Panc1 (cell line): Measurements from ENCODE around the gene MECR. TPM values are rescaled to one million over a fixed set of nuclear protein-coding genes. Genes with fewer than 3 reads are reported as not detected.
"Not testable (repeated sequence)": the region's sequence is repeated elsewhere in the genome, so short reads cannot be mapped to it uniquely, and the experiment has no call there.

Source experiments
- ATAC-seq: fragments of 200-7000 bp; cut with Tn5 transposase; 2 replicates; pipeline ENCODE4 v1.9.1; 2020; ENCODE audit warnings: mild to moderate bottlenecking, moderate library complexity
- BruUV-seq: library from RNA; stranded (reverse); fragments of 400-500 nt; replicated peaks from 2 replicates; lab custom pipeline; 2021; lab: Mats Ljungman, UMichigan
- CTCF ChIA-PET: fragments of 300-600 bp; sonication (Branson Sonifier 250); formaldehyde crosslinking; loops from one replicate; lab custom pipeline; 2022; ENCODE audit warnings: antibody characterized with exemption; lab: Charles Lee
- POLR2A ChIA-PET: fragments of 300-600 bp; sonication (Branson Sonifier 250); formaldehyde crosslinking; loops from one replicate; lab custom pipeline; 2022; ENCODE audit warnings: antibody characterized with exemption; lab: Charles Lee
- DNase-seq: peaks from one replicate; pipeline ENCODE4 v3.0.0-alpha.2; 2010; ENCODE audit warnings: low read depth, low spot score
- H3K27ac ChIP-seq: 2 replicates; pipeline ENCODE4 v1.5.1; 2011; ENCODE audit warnings: mild to moderate bottlenecking, low read length, inconsistent platforms
- H3K27me3 ChIP-seq: fragments of 200-500 bp; sonication (Bioruptor generic); 2 replicates; pipeline ENCODE4 v1.6.0; 2014; ENCODE audit warnings: low read length, inconsistent platforms; ENCODE audit not compliant: control insufficient read depth, insufficient read depth
- H3K36me3 ChIP-seq: fragments of 200-500 bp; sonication (Bioruptor generic); 2 replicates; pipeline ENCODE4 v1.5.1; 2014; ENCODE audit warnings: inconsistent platforms, mild to moderate bottlenecking, low read length, moderate library complexity; ENCODE audit not compliant: control insufficient read depth, insufficient read depth
- H3K4me1 ChIP-seq: 2 replicates; pipeline ENCODE4 v1.5.1; 2011; ENCODE audit warnings: inconsistent platforms, mild to moderate bottlenecking, low read length, moderate library complexity; ENCODE audit not compliant: control insufficient read depth, insufficient read depth
- H3K4me3 ChIP-seq, 2 experiments: 2 replicates each; pipeline ENCODE4 v1.5.1; 2011 to 2012; ENCODE audit warnings: low read depth in 2 of 2, low read length in 2 of 2, mild to moderate bottlenecking in 2 of 2, inconsistent platforms in 1 of 2, moderate library complexity in 1 of 2
- H3K9me3 ChIP-seq: fragments of 200-500 bp; sonication (Bioruptor generic); 2 replicates; pipeline ENCODE4 v1.5.1; 2014; ENCODE audit warnings: low read depth, mild to moderate bottlenecking, inconsistent platforms, low read length, moderate library complexity; ENCODE audit not compliant: control insufficient read depth, insufficient read depth
- POLR2AphosphoS5 ChIP-seq: IDR thresholded peaks from 2 replicates; pipeline ENCODE4 v1.6.1; 2012; ENCODE audit warnings: mild to moderate bottlenecking, low read depth, low read length, moderate library complexity
- REST ChIP-seq, 2 experiments: IDR thresholded peaks; 2 replicates each; pipeline ENCODE4 v1.6.1; 2011 to 2012; ENCODE audit warnings: low read depth in 2 of 2, control low read depth in 1 of 2, low read length in 1 of 2, mild to moderate bottlenecking in 1 of 2, moderate library complexity in 1 of 2; ENCODE audit not compliant: insufficient read depth in 1 of 2
- SIN3A ChIP-seq: IDR thresholded peaks from 2 replicates; pipeline ENCODE4 v1.6.1; 2012; ENCODE audit warnings: low read depth, mild to moderate bottlenecking, low read length, moderate library complexity, borderline replicate concordance; ENCODE audit not compliant: insufficient read depth
- TCF7L2 ChIP-seq: IDR thresholded peaks from 2 replicates; pipeline ENCODE4 v1.6.1; 2011; ENCODE audit warnings: mild to moderate bottlenecking, low read depth, low read length, inconsistent platforms
- in situ Hi-C: cut with HindIII; loops from 2 replicates; pipeline ENCODE4 v1.10.0; 2016; ENCODE audit warnings: low sequenced_read_pairs, low pct_unique_long_range_greater_than_20kb
- intact Hi-C: fragments of 100-400 bp; cut with micrococcal nuclease; formaldehyde crosslinking; loops from one replicate; pipeline ENCODE4 v1.10.0; 2022; ENCODE audit not compliant: unreplicated experiment
- total RNA-seq: library from RNA; stranded (reverse); gene quantifications from one replicate; pipeline ENCODE4 v1.2.1, GENCODE V29; 2021; ENCODE audit not compliant: unreplicated experiment
- TF ChIP-seq, protein P1 (sequence below): fragments of 450-650 bp; IDR thresholded peaks from 2 replicates; pipeline ENCODE4 v1.5.1; 2017; ENCODE audit warnings: mild to moderate bottlenecking

The MECR gene
- total RNA-seq, 1 experiment from 2014 or later = 25.7 TPM

DNA sequence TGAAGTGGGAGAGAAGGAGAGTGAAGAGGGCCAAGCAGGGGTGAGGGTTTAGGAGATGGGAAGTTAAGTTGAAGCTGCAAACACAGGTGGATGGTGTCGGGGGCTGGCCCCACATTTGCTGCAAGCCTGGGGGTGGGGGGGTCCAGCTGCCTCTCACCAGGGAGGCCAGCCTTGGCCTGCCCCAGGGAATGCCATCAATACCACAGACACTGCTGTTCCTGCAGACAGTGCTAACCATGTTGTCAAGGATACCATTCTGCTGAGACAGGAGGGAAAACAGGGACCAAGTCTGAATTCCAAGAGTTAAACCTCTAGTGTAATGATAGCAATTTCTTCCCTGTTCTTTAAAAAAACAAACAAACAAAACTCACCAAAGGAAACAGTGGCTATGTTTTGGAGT, 8.0 kb downstream of the MECR start:
- DNase-seq (no peak), ATAC-seq (no peak)
- in situ Hi-C loops (no loop called here), intact Hi-C loops (no loop called here)
- H3K9me3 ChIP-seq = no peaks in the 10 kb centered on the region
- no peak for TF ChIP-seq TCF7L2
- no TSS peak for BruUV-seq
- H3K36me3 ChIP-seq = no peaks in the 10 kb centered on the region
- no peaks in the 10 kb centered on the region for H3K4me1 ChIP-seq
- no peaks in the 10 kb centered on the region for H3K27me3 ChIP-seq
- H3K4me3 ChIP-seq = no peak overlapping the region
- ChIA-PET CTCF (no interaction called here), POLR2A (no interaction called here)
- H3K27ac ChIP-seq = no peak overlapping the region

GRCh38 chr1:29222260-29222659, 8.5 kb downstream of the MECR start:
- DNase-seq, BruUV-seq, H3K27ac ChIP-seq, intact Hi-C loops, H3K4me3 ChIP-seq, POLR2A ChIA-PET, in situ Hi-C loops, H3K27me3 ChIP-seq, H3K4me1 ChIP-seq, H3K36me3 ChIP-seq, CTCF ChIA-PET, H3K9me3 ChIP-seq, ATAC-seq: not testable (repeated sequence)

DNA sequence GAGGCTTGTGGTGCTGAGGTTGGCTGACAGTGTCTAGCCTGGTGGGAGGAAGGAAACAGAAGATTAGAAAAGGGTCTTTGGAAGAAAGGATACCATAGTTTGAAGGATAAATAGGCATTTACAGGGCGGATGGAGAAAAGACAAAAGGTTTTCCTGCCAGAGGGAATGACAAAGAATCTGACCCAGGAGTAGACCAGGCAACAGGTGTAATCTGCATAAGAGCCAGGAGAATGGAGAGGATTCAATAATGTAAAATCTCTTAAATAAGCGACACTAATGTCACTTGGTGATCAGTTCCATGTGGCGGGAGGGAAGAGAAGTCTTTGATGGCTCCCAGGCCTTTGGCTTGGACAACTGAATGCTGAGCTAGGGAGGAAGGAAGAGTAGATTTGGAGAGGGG, 9.4 kb downstream of the MECR start:
- ATAC-seq (no peak), DNase-seq (no peak)
- Histone ChIP-seq H3K4me3 (no peak overlapping the region), H3K27me3 (no peaks in the 10 kb centered on the region), H3K4me1 (no peaks in the 10 kb centered on the region), H3K36me3 (no peaks in the 10 kb centered on the region), H3K9me3 (no peaks in the 10 kb centered on the region), H3K27ac (no peak overlapping the region)
- ChIA-PET CTCF (no interaction called here), POLR2A (no interaction called here)
- BruUV-seq = no TSS peak
- intact Hi-C loops (no loop called here), in situ Hi-C loops (no loop called here)
- no peak for TF ChIP-seq POLR2AphosphoS5
- TF ChIP-seq REST (IDR thresholded peaks at IDR 0.05; ENCODE audit: insufficient read depth in 1 of 2, low read depth in 2 of 2, low read length in 1 of 2) = no peak
- no peak for TF ChIP-seq SIN3A
- TF ChIP-seq, protein P1, sequence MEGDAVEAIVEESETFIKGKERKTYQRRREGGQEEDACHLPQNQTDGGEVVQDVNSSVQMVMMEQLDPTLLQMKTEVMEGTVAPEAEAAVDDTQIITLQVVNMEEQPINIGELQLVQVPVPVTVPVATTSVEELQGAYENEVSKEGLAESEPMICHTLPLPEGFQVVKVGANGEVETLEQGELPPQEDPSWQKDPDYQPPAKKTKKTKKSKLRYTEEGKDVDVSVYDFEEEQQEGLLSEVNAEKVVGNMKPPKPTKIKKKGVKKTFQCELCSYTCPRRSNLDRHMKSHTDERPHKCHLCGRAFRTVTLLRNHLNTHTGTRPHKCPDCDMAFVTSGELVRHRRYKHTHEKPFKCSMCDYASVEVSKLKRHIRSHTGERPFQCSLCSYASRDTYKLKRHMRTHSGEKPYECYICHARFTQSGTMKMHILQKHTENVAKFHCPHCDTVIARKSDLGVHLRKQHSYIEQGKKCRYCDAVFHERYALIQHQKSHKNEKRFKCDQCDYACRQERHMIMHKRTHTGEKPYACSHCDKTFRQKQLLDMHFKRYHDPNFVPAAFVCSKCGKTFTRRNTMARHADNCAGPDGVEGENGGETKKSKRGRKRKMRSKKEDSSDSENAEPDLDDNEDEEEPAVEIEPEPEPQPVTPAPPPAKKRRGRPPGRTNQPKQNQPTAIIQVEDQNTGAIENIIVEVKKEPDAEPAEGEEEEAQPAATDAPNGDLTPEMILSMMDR = no peak
- no peak for TF ChIP-seq TCF7L2
